ENCODE results near the gene LRMDA.

Gene LRMDA

GRCh38 chr10:75978213-75978612 lies 546.8 kb downstream of the LRMDA start:
- no peak for DNase-seq (ENCODE audit: low spot score)

DNA sequence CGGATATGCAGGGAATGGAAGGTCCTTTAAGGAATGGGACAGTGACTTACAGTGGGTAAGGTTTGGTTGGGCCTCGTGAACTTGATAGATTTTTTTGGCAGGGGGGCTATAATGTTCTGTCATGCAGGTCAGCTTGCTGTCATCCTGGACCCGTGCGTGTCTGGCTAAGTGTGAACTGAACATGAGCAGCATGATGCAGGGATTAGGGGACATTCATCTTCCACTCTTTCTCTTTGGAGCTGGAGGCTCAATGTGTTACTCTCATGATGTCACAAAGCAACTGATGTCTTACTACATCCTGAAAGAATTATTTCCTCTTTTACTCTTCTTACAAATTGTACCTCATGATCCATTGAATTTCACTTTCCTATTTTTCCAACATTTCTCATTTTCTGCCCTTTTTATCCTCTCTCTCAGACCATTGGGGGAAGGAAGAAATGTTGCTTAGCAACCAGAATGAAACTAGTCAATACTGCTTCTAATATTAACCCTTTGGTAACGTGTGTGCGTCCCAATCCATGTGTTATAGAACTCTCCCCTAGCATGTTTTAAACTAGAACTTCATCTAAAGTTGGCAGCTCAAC lies 549.1 kb downstream of the LRMDA start:
- DNase-seq (ENCODE audit: low spot score): no peak

- no peak for DNase-seq (ENCODE audit: low spot score)
Measured at GRCh38 chr10:75982611-75983369, 551.4 kb downstream of the LRMDA start.

- DNase-seq (ENCODE audit: low spot score): no peak
Measured at GRCh38 chr10:75984067-75984466, 552.6 kb downstream of the LRMDA start.

GRCh38 chr10:75987616-75988015 lies 556.2 kb downstream of the LRMDA start:
- no peak for DNase-seq (ENCODE audit: low spot score)

- DNase-seq (ENCODE audit: low spot score): no peak
Measured at GRCh38 chr10:75994357-75995040, 563.1 kb downstream of the LRMDA start.

GRCh38 chr10:75995041-75995430 lies 563.6 kb downstream of the LRMDA start:
- DNase-seq (ENCODE audit: low spot score): no peak

DNA sequence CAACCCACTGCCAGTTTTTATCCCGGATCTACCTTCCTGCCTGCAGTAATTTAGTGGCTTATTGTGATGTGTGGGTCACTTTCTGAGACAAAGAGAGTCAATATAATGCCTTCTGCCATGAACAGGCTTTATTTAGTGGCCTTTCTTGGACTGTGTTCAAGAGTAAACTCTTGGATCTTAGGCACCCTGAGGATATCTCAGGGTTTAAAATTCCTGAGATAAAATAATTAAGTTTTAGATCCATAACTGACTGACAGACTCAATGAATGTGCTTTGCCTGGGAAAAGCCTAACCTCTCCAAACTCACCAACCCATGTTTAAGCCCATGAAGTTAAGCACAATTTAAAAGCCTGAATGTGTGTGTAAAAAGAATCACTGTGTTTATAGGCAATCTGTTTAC lies 564.3 kb downstream of the LRMDA start:
- no peak for DNase-seq (ENCODE audit: low spot score)

DNA sequence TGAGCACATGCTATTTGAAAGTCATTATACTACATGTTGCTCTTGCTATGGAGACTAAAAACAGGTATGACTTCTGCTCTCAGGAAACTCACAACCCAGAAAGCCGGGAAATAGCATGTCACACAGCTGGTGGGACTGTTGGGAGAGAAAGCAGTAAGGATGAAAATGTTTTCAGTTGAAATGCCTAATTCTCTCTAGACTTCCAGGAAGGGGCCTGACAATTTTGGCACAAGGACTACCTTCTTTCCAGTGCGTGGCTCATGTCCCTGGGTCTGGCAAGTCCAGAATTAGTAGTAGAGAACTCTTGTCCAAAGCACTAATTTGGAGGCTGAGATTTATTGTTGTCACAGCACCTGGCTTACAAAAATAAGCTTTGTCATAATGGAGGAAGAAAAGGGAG lies 567.6 kb downstream of the LRMDA start:
- DNase-seq (ENCODE audit: low spot score): no peak

DNA sequence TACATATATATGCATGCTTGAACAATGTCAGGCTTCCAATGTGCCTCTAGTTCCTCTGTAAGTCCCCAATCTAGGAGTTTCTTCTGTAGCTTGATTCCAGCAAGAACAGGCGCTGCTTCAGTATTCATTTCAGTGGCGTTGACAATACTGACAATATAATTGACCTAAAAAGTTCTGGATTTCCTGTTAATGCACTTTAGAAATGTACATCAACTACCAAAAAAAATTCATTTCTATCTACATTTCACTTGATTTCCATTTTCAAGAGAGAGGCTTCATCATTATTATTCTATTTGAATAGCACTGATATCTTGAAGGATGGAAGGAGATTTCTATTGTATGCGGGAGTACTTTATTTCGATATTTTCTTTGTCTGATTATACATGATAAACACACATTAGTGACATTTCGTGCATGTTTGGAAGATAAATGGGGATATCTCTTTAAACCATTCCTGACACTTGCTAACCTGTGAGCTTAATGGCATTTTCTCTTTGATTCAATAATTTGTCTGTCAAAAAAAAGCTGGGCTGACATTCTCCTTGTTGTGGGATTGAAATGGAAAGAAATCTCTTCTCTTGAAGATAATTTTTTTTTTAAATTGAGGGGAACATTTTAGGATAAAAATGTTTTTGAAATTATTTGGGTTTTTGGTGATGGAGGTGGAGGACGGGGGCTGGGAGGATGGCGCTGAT lies 568.2 kb downstream of the LRMDA start:
- no peak for DNase-seq (ENCODE audit: low spot score)

- DNase-seq (ENCODE audit: low spot score): no peak
Measured at GRCh38 chr10:76000550-76000949, 569.1 kb downstream of the LRMDA start.

DNA sequence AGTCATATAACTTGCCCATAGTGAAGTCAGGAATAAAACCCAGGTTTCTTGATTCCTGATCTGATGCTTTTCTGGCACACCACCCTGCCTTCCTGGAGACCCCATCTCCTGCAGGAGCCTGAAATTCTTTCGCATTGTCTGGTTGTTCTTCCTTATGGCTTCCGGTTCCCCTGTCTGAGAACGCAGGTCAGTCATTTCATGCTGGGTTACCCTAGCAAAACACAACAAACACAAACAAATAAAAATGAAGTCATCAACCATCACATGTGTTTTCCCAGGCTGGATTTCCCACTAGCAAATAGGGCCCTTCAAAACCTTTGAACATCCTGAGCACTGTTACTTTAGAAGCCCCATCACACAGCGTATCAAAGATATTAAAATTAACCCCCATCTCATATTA lies 569.6 kb downstream of the LRMDA start:
- no peak for DNase-seq (ENCODE audit: low spot score)

DNA sequence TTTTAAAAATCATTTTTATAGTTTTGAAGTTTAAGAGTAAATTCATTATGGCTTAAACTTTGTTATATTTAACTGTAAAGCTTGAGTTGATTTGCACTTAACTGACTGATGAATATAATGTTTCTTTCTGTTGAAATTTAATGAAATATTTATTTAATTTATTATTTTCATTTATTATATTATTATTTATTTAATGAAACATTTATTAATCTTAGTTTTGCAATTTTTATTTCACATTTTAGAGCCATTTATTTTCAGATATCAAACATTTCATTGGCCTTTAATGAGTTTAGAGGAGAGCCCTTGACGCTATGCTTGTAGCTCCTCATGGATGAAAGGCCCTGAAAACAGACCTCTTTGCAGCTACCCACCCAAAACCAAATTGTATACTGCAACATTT lies 570.0 kb downstream of the LRMDA start:
- no peak for DNase-seq (ENCODE audit: low spot score)

DNA sequence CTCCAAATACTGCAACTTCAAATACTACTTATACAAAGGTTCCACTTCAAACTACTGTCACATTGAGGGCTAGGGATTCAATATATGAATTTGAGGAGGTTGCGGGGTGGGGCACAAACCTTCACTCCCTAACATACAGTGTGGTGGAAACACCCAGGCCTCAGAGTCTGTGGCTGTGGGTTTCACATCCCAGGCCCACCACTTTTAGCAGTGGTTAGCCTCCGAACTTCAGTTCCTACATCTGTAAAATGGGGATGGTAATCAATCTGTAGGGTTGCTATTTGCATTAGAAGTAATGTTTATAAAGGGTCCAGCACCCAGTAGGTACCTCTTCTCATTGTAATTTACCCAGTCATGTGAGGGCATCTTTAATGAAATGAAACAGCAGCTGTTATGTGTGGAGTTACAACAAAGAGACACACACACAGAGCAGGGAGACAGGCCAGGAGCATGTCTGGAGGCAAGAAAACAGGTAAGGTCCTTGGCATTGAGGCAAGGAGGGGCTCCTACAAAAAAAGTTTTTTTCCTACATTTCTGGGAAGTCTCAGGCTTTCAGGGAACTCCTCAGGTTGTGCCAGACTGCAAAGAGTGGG lies 570.9 kb downstream of the LRMDA start:
- no peak for DNase-seq (ENCODE audit: low spot score)

- DNase-seq (ENCODE audit: low spot score): no peak
Measured at GRCh38 chr10:76007667-76008181, 576.3 kb downstream of the LRMDA start.

DNA sequence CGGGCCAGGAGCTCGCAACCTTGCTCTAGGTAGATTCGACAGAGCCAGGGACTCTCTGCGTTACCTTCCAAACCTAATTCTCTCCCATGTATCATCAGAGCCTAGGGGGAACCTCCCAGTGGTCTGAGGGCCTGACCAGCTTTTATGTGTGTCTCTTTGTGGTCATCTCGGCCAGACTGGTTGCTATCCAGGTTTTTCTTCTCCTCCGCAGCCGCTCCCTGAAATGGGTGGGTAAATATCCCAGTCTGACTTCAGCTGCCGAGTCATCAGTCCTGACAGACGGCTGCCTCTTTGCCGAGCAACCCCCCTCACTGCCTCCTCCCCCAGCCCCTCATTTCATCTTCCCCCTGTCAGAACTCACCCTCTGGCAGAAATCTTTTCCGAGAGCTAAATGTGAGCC lies 578.1 kb downstream of the LRMDA start:
- DNase-seq (ENCODE audit: low spot score): no peak

GRCh38 chr10:76010703-76011102 lies 579.3 kb downstream of the LRMDA start:
- DNase-seq (ENCODE audit: low spot score): peak; percentile 91

DNA sequence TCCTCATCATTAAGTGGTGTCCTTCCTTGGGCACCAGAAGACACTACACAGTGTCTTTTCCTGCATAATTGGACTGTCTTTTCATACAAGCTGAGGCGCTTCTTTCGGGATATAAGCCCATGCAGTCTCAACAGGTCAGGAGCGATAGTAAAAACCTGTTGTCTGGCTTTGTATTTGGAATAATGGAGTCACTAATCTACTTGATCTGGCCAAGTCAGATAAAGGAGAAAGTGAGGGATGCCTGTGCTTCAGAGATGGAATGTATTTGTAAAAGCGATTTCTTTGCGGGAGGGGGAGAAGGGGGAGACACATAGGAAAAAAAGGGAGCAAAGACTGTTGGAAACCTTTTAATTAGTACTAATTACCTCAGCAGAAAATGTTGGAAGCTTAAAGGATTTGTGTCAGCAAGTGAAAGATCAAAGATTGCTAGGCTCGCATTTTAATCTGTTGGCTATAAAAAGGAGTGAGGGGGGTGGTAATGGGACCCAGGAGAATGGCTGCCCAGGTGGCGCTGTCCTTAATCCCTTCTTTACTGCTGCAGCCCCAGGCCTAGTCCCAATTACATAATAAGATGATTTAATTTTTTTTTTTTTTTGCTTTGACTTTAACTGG lies 581.4 kb downstream of the LRMDA start:
- DNase-seq (ENCODE audit: low spot score): peak; percentile 45

DNA sequence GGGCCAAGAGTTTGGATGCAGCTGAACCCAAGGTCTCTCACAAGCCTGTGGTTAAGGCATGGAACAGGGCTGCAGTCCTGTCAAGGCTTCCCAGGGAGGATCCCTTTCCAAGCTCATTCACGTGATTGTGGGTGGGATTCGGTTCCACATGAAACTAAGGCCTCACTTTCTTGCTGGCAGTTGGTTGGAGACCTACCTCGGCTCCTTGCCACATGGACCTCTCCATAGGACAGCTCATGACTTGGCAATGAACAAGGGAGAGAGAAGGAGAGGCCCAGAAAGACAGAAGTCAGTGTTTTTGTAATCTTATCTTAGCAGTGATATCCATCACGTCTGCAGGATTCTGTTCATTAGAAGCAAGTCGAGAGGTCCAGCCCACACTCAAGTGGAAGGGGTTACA lies 583.8 kb downstream of the LRMDA start:
- no peak for DNase-seq (ENCODE audit: low spot score)

DNA sequence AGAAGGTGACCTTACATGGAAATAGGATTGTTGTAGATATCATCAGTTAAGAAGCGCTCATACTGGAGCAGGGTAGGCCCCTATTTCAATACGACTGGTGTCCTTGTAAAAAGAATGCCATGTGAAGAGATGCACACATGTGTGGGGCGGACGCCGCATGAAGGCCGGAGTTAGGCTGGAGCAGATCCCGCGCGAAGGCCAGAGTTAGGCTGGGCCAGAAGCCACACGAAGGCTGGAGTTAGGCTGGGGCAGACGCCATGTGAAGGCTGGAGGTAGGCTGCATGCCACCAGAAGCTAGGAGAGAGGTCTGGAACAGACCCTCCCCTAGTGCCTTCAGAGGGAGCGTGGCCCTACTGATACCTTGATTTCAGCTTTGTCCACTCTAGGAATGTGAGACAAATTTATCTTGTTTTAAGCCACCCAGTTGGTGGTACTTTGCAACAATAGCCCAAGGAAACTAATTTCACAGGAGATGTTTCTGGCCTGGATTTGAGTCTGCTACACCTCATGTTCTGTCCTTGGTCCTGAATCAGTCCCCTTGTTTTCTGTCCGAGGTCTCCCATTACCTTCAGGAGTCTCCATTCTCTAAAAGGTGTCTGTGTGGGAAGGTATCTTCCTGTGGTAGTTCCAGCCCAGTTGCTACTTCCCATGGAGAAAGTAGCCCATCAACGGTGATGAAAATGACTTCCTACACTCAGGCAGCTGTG lies 585.8 kb downstream of the LRMDA start:
- DNase-seq (ENCODE audit: low spot score): no peak
